ENCODE data around the gene PRSS33. TPM values are rescaled to one million over a fixed set of nuclear protein-coding genes. Genes with fewer than 3 reads are reported as not detected.

The PRSS33 gene
- total and polyA plus RNA-seq, 2 of the 8 experiments (the other 6 are each of a cell fraction or from before 2014, with no cell fraction given), result 0.09 TPM; not detected in 1

GRCh38 chr16:2830355-2830695, 43.0 kb upstream of the PRSS33 start:
- no peak overlapping the region for H4K8ac ChIP-seq (ENCODE audit: extremely low read depth, insufficient read depth, low read length)
- H3K4me3 ChIP-seq (ENCODE audit: extremely low read depth in 1 of 4, insufficient read depth in 2 of 4, low read depth in 3 of 4, low read length in 4 of 4), result no peak overlapping the region
- no peak overlapping the region for H4K5ac ChIP-seq (ENCODE audit: insufficient read length, low read depth, low read length)
- peaks cover 5% of the 10 kb centered on the region; the same call in 1 of the 2 replicates for H3K23me2 ChIP-seq (ENCODE audit: low read depth, low read length)
- 0 out of 2 replicates have a peak overlapping the region, but pooled peaks have one; percentile 31 for H2BK15ac ChIP-seq (ENCODE audit: low read length)
- no peak overlapping the region for H2BK120ac ChIP-seq (replicated peaks; ENCODE audit: low read depth, low read length)
- H3K4me1 ChIP-seq (replicated peaks in 1 of 4; ENCODE audit: control insufficient read depth in 3 of 4, insufficient read depth in 4 of 4, low read length in 3 of 4), result no peaks in the 10 kb centered on the region
- H2BK20ac ChIP-seq (ENCODE audit: low read length), result no peak overlapping the region
- WGBS, 2 experiments (ENCODE audit: extremely low coverage in 1 of 2, insufficient coverage in 1 of 2, insufficient read length in 1 of 2, insufficient replicate concordance in 2 of 2, low coverage in 1 of 2, low lambda C conversion rate in 2 of 2, missing lambda C conversion rate in 1 of 2), result 73% methylated on average over 3 of the region's 5 CpGs; no CpG with 5 or more reads in 1 of the 2 experiments
- DNase-seq (ENCODE audit: low read depth in 1 of 2, low spot score in 2 of 2) (no peak), FAIRE-seq (no peak)
- CTCF ChIA-PET (ENCODE audit: partially characterized antibody), result interaction anchor here (0.8 to 3.3 kb wide), 4 partner anchors 8 to 114 kb away, joined by 4 to 14 read pairs (median 6); no protein-coding TSS in a partner anchor
- H3K9ac ChIP-seq (replicated peaks in 1 of 4; ENCODE audit: extremely low read depth in 1 of 4, low read depth in 3 of 4, low read length in 3 of 4), result no peak overlapping the region
- no peak overlapping the region for H2AFZ ChIP-seq (ENCODE audit: low read length)
- H3K18ac ChIP-seq (ENCODE audit: extremely low read depth, low read length), result no peak overlapping the region
- H3K79me1 ChIP-seq (ENCODE audit: low read depth, low read length), result no peaks in the 10 kb centered on the region
- no peak overlapping the region for H3K14ac ChIP-seq (ENCODE audit: insufficient read length)
- no peaks in the 10 kb centered on the region for H3K9me3 ChIP-seq (ENCODE audit: insufficient read depth in 2 of 2, low read depth in 1 of 2, low read length in 1 of 2)
- no peaks in the 10 kb centered on the region for H3K36me3 ChIP-seq (ENCODE audit: control insufficient read depth in 2 of 4, insufficient read depth in 4 of 4, low read length in 3 of 4)
- H3K79me2 ChIP-seq (ENCODE audit: control insufficient read depth in 1 of 2, insufficient read depth in 2 of 2, low read length in 2 of 2), result no peaks in the 10 kb centered on the region
- TF ChIP-seq SRF (IDR thresholded peaks at IDR 0.05; ENCODE audit: low read depth, low read length) (no peak), EGR1 (IDR thresholded peaks at IDR 0.05; ENCODE audit: borderline replicate concordance, low read depth, low read length) (no peak), KDM5A (IDR thresholded peaks at IDR 0.05; ENCODE audit: low read length) (no peak), HDAC2 (IDR thresholded peaks at IDR 0.05; ENCODE audit: borderline replicate concordance in 1 of 2, low read depth in 2 of 2, low read length in 2 of 2) (no peak), KDM4A (IDR thresholded peaks at IDR 0.05; ENCODE audit: low read depth, low read length, severe bottlenecking) (no peak), ATF2 (IDR thresholded peaks at IDR 0.05; ENCODE audit: low read length) (no peak), POU5F1 (IDR thresholded peaks at IDR 0.05; ENCODE audit: low read depth, low read length) (no peak)
- H3K56ac ChIP-seq (replicated peaks; ENCODE audit: insufficient read length, low read depth, low read length), result no peak overlapping the region
- no peak overlapping the region for H4K91ac ChIP-seq (replicated peaks; ENCODE audit: insufficient read length, low read length)
- H3K27me3 ChIP-seq (replicated peaks in 1 of 4; ENCODE audit: control insufficient read depth in 3 of 4, extremely low read depth in 1 of 4, insufficient read depth in 3 of 4, low read length in 3 of 4), result no peaks in the 10 kb centered on the region
- H3K4me2 ChIP-seq (ENCODE audit: insufficient read depth in 1 of 2, low read depth in 2 of 2, low read length in 2 of 2), result no peak overlapping the region
- no peaks in the 10 kb centered on the region for H4K20me1 ChIP-seq (replicated peaks in 1 of 2; ENCODE audit: control insufficient read depth in 1 of 2, insufficient read depth in 2 of 2, low read length in 2 of 2)
- no peak overlapping the region for H2BK12ac ChIP-seq (ENCODE audit: low read depth, low read length)
- POLR2A ChIA-PET (ENCODE audit: partially characterized antibody), result interaction anchor here (1.6 kb wide), 1 partner anchor 74 kb away, joined by 4 read pairs; no protein-coding TSS in a partner anchor
- H3K4ac ChIP-seq (replicated peaks; ENCODE audit: insufficient read length, low read depth, low read length), result no peak overlapping the region
- H3K23ac ChIP-seq (ENCODE audit: insufficient read length), result no peak overlapping the region
- no peak overlapping the region for H2AK5ac ChIP-seq (ENCODE audit: low read depth, low read length)
- H2BK5ac ChIP-seq (ENCODE audit: low read depth, low read length), result no peak overlapping the region
- no peak overlapping the region for H3K27ac ChIP-seq (ENCODE audit: low read depth, low read length)
